ENCODE measurements around the gene VAMP7. TPM values are rescaled to one million over a fixed set of nuclear protein-coding genes. Genes with fewer than 3 reads are reported as not detected.

VAMP7 gene
- total and polyA plus RNA-seq, 10 of the 15 experiments (the other 5 are each of a cell fraction or from before 2014, with no cell fraction given): 15.1 to 52.4 (median 35.8) TPM

DNA sequence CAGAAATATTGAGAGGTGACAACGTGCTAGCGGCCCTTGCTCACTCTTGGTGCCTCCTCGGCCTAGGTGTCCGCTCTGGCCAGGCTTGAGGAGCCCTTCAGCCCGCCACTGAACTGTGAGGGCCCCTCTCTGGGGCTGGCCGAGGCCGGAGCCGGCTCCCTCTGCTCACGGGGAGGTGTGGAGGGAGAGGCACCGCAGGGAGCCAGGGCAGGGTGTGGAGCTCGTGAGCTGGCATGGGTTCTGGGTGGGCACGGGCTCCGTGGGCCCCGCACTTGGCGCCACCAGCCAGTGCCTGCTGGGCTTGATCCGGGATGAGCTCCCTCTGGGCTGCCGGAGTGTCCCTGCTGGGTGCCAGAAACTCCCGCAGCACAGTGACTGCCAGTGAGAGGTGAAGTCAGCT is 16.0 kb upstream of the VAMP7 start:
- SMC1A ChIA-PET (ENCODE audit: uncharacterized antibody, unreplicated experiment): no interaction called here

More for the DNA sequence above, 16.0 kb upstream of the VAMP7 start:
- DNase-seq (ENCODE audit: low read depth, low spot score): no peak
- RAD21 ChIA-PET (ENCODE audit: unreplicated experiment): no interaction called here
- H3K79me2 ChIP-seq (ENCODE audit: control insufficient read depth, insufficient read depth, low read length): no peaks in the 10 kb centered on the region
- intact Hi-C loops (cut with micrococcal nuclease; ENCODE audit: unreplicated experiment) (no loop called here), in situ Hi-C loops (cut with MboI) (no loop called here)
- TF ChIP-seq TAF1 (IDR thresholded peaks at IDR 0.05; ENCODE audit: borderline replicate concordance, low read depth, low read length) (no peak), PAX8 (IDR thresholded peaks at IDR 0.05) (no peak), ZSCAN29 (IDR thresholded peaks at IDR 0.05) (no peak), CBFB (IDR thresholded peaks at IDR 0.05; ENCODE audit: low read depth) (no peak), HDGF (IDR thresholded peaks at IDR 0.05) (no peak), MEF2B (IDR thresholded peaks at IDR 0.05; ENCODE audit: partially characterized antibody, poor library complexity, severe bottlenecking) (no peak), IRF4 (IDR thresholded peaks at IDR 0.05; ENCODE audit: low read depth, low read length) (no peak), DPF2 (IDR thresholded peaks at IDR 0.05) (no peak), POU2F2 (IDR thresholded peaks at IDR 0.05; ENCODE audit: borderline replicate concordance, low read depth, low read length) (no peak)
- TF ChIP-seq, protein P1, sequence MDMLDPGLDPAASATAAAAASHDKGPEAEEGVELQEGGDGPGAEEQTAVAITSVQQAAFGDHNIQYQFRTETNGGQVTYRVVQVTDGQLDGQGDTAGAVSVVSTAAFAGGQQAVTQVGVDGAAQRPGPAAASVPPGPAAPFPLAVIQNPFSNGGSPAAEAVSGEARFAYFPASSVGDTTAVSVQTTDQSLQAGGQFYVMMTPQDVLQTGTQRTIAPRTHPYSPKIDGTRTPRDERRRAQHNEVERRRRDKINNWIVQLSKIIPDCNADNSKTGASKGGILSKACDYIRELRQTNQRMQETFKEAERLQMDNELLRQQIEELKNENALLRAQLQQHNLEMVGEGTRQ (IDR thresholded peaks at IDR 0.05; ENCODE audit: borderline replicate concordance, low read depth, low read length): no peak
- TF ChIP-seq, protein P2, sequence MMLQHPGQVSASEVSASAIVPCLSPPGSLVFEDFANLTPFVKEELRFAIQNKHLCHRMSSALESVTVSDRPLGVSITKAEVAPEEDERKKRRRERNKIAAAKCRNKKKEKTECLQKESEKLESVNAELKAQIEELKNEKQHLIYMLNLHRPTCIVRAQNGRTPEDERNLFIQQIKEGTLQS (IDR thresholded peaks at IDR 0.05; ENCODE audit: borderline replicate concordance, extremely low read depth, low read depth, low read length): no peak
- TF ChIP-seq, protein P3, sequence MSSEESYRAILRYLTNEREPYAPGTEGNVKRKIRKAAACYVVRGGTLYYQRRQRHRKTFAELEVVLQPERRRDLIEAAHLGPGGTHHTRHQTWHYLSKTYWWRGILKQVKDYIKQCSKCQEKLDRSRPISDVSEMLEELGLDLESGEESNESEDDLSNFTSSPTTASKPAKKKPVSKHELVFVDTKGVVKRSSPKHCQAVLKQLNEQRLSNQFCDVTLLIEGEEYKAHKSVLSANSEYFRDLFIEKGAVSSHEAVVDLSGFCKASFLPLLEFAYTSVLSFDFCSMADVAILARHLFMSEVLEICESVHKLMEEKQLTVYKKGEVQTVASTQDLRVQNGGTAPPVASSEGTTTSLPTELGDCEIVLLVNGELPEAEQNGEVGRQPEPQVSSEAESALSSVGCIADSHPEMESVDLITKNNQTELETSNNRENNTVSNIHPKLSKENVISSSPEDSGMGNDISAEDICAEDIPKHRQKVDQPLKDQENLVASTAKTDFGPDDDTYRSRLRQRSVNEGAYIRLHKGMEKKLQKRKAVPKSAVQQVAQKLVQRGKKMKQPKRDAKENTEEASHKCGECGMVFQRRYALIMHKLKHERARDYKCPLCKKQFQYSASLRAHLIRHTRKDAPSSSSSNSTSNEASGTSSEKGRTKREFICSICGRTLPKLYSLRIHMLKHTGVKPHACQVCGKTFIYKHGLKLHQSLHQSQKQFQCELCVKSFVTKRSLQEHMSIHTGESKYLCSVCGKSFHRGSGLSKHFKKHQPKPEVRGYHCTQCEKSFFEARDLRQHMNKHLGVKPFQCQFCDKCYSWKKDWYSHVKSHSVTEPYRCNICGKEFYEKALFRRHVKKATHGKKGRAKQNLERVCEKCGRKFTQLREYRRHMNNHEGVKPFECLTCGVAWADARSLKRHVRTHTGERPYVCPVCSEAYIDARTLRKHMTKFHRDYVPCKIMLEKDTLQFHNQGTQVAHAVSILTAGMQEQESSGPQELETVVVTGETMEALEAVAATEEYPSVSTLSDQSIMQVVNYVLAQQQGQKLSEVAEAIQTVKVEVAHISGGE (CRISPR knock-in tag; IDR thresholded peaks at IDR 0.05): no peak
- H3K27ac ChIP-seq (ENCODE audit: control insufficient read depth, insufficient read depth): no peak overlapping the region
- H3K4me1 ChIP-seq (ENCODE audit: control insufficient read depth, insufficient read depth, low read length): no peaks in the 10 kb centered on the region
- no peaks in the 10 kb centered on the region for H4K20me1 ChIP-seq (ENCODE audit: control insufficient read depth, insufficient read depth)
- 48% methylated on average over 13 of the region's 18 CpGs for WGBS (ENCODE audit: insufficient coverage, insufficient replicate concordance, low lambda C conversion rate, missing lambda C conversion rate)
- ATAC-seq: no peak
- H3K4me3 ChIP-seq: no peak overlapping the region
- H3K36me3 ChIP-seq (ENCODE audit: control insufficient read depth in 2 of 2, insufficient read depth in 2 of 2, low read length in 1 of 2): no peaks in the 10 kb centered on the region
- H2AFZ ChIP-seq (ENCODE audit: control insufficient read depth, low read depth, low read length): no peak overlapping the region
- H3K9ac ChIP-seq (ENCODE audit: control insufficient read depth, insufficient read depth, low read length): no peak overlapping the region
- FAIRE-seq: no peak
- H3K27me3 ChIP-seq (replicated peaks in 1 of 2; ENCODE audit: control insufficient read depth in 2 of 2, insufficient read depth in 2 of 2, low read length in 1 of 2): no peaks in the 10 kb centered on the region
- CTCF ChIA-PET: no interaction called here
- H3K9me3 ChIP-seq (replicated peaks; ENCODE audit: control insufficient read depth, insufficient read depth, low read length): no peaks in the 10 kb centered on the region; the same call in 2 of the 3 replicates
- no peak overlapping the region for H3K4me2 ChIP-seq (ENCODE audit: control insufficient read depth, insufficient read depth)
- POLR2A ChIA-PET: no interaction called here
- BruUV-seq (replicated peaks): no TSS peak

Data from GM12878 (cell line).